IPS DF 6.9 (cell line): ENCODE data around the gene WNT5B.
"Not testable (repeated sequence)": the region's sequence is repeated elsewhere in the genome, so short reads cannot be mapped to it uniquely, and the experiment has no call there.

Source experiments
- DNase-seq: peaks from one replicate; pipeline ENCODE4 v3.0.0-alpha.2; 2013; ENCODE audit warnings: low read depth, low spot score
- H3K27ac ChIP-seq: one replicate; pipeline ENCODE4 v1.5.1; 2013; ENCODE audit warnings: low read length, control low read depth
- H3K27me3 ChIP-seq: 2 replicates; pipeline ENCODE4 v1.6.1; 2013; ENCODE audit warnings: mild to moderate bottlenecking, low read length; ENCODE audit not compliant: control insufficient read depth, insufficient read depth
- H3K36me3 ChIP-seq: 2 replicates; pipeline ENCODE4 v1.6.1; 2013; ENCODE audit warnings: low read length; ENCODE audit not compliant: control insufficient read depth, insufficient read depth
- H3K4me1 ChIP-seq: 2 replicates; pipeline ENCODE4 v1.6.1; 2013; ENCODE audit warnings: low read length; ENCODE audit not compliant: control insufficient read depth, insufficient read depth
- H3K4me3 ChIP-seq: 2 replicates; pipeline ENCODE4 v1.5.1; 2013; ENCODE audit warnings: mild to moderate bottlenecking, low read length
- H3K9me3 ChIP-seq: 2 replicates; pipeline ENCODE4 v1.6.1; 2013; ENCODE audit warnings: low read length, inconsistent platforms; ENCODE audit not compliant: control insufficient read depth, insufficient read depth
- WGBS: extraction: QIAGEN DNeasy Blood & Tissue Kit; methylation state at CpG from one replicate; pipeline ENCODE4 v1.1.7; 2013; ENCODE audit warnings: mixed read lengths, missing lambda C conversion rate; ENCODE audit not compliant: insufficient read length, insufficient coverage; 5-methylcytosine and 5-hydroxymethylcytosine counted together

Gene WNT5B

DNA sequence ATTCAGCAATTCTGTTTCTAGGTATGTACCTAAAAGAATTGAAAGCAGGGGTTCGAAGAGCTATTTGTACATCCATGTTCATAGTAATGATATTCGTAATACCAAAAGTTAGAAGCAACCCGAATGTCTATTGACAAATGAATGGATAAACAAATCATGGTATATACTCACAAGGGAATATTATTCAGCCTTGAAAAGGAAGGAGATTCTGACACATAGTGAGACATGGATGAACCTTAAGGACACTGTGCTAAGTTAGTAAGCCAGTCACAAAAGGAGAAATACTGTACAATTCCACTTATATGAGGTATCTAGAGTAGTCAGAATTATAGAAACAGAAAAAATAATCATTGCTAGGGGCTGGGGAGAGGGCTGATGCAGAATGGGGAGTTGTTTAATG lies 30.3 kb upstream of the WNT5B start:
- H3K36me3 ChIP-seq: no peaks in the 10 kb centered on the region
- WGBS: no CpG with 5 or more reads among the region's 3 CpGs
- H3K4me1 ChIP-seq: no peaks in the 10 kb centered on the region

GRCh38 chr12:1602706-1603105 lies 26.3 kb upstream of the WNT5B start:
- WGBS: no CpG with 5 or more reads among the region's 9 CpGs
- DNase-seq, H3K4me3 ChIP-seq: not testable (repeated sequence)

More for the DNA sequence above, 30.3 kb upstream of the WNT5B start:
- H3K27me3 ChIP-seq: peaks cover 6% of the 10 kb centered on the region; the same call in 1 of the 2 replicates
- H3K9me3 ChIP-seq: no peaks in the 10 kb centered on the region
- no peak for DNase-seq
- no peak overlapping the region for H3K4me3 ChIP-seq
- no peak overlapping the region for H3K27ac ChIP-seq

GRCh38 chr12:1603269-1603993 lies 25.6 kb upstream of the WNT5B start:
- no peak overlapping the region for H3K4me3 ChIP-seq
- no peak overlapping the region for H3K27ac ChIP-seq
- no peaks in the 10 kb centered on the region for H3K36me3 ChIP-seq
- no CpG with 5 or more reads among the region's 7 CpGs for WGBS
- no peak for DNase-seq
- H3K27me3 ChIP-seq: peaks cover 5% of the 10 kb centered on the region; the same call in 1 of the 2 replicates
- no peaks in the 10 kb centered on the region; the same call in 1 of the 2 replicates for H3K4me1 ChIP-seq
- no peaks in the 10 kb centered on the region for H3K9me3 ChIP-seq

More at GRCh38 chr12:1602706-1603105, 26.3 kb upstream of the WNT5B start:
- H3K27ac ChIP-seq, H3K4me1 ChIP-seq, H3K27me3 ChIP-seq, H3K36me3 ChIP-seq, H3K9me3 ChIP-seq: not testable (repeated sequence)

DNA sequence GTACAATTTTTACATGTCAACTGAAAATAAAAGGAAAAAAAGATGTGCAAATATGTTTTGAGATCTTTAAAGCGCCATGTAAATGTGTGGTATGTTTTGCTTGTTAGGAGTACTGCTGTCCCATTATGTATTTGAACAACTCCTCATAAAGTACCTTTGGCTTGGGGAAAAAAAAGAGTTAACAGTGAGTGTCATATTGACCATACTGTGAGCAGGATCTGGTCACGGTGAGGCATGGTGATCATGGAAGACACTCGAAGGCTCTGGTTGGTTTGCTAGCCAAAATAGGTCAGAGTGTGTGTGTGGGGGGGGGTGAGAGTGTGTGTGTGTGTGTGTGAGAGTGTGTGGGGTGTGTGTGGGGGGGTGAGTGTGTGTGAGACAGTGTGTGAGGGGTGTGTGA lies 24.6 kb upstream of the WNT5B start:
- no peaks in the 10 kb centered on the region for H3K36me3 ChIP-seq
- no peak overlapping the region for H3K27ac ChIP-seq
- no peaks in the 10 kb centered on the region; the same call in 1 of the 2 replicates for H3K4me1 ChIP-seq
- no peak for DNase-seq
- no peak overlapping the region for H3K4me3 ChIP-seq
- peaks cover 5% of the 10 kb centered on the region; the same call in 1 of the 2 replicates for H3K27me3 ChIP-seq
- no peaks in the 10 kb centered on the region for H3K9me3 ChIP-seq
- no CpG with 5 or more reads among the region's 3 CpGs for WGBS

- H3K36me3 ChIP-seq: no peaks in the 10 kb centered on the region
- DNase-seq: no peak
- WGBS: no CpG with 5 or more reads among the region's 22 CpGs
- H3K4me3 ChIP-seq: peak overlapping the region; percentile 22; the same call in 1 of the 2 replicates
- no peaks in the 10 kb centered on the region; the same call in 1 of the 2 replicates for H3K4me1 ChIP-seq
- H3K9me3 ChIP-seq: no peaks in the 10 kb centered on the region
- H3K27me3 ChIP-seq: peaks cover 5% of the 10 kb centered on the region; the same call in 1 of the 2 replicates
- no peak overlapping the region for H3K27ac ChIP-seq
Observed at GRCh38 chr12:1605129-1606020, 23.7 kb upstream of the WNT5B start.

DNA sequence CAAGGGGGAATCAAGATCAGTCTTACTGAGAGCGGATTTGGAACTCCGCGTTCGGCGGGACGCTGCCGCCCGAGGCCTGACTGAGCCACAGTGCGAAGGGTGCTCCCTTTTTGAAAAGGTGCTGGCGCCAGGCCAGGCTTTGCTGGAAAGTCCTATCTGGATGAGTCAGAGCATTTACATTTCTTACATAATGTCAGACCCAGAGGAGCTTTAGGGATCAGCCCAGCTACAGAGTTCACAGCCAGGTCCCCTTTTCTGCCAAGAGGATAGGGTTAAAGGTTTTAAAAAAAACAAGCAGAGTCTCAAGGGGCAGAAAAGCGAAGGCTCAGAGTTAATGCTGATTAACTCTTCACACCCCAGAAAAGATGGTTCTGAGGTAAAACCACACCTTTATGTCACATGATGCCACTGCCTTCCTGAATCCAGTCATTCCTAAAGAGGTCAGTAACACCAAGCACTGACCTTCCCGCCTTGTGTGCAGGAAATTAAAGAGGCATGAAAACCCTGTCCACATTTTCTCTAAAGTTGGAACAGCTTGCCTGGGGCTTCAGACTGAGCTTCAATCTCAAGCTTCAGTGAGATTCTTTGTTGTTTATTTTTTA lies 22.9 kb upstream of the WNT5B start:
- no peaks in the 10 kb centered on the region for H3K36me3 ChIP-seq
- H3K27me3 ChIP-seq: peaks cover 5% of the 10 kb centered on the region; the same call in 1 of the 2 replicates
- H3K27ac ChIP-seq: no peak overlapping the region
- H3K4me3 ChIP-seq: no peak overlapping the region; the same call in 1 of the 2 replicates
- H3K4me1 ChIP-seq: no peaks in the 10 kb centered on the region; the same call in 1 of the 2 replicates
- WGBS: no CpG with 5 or more reads among the region's 12 CpGs
- DNase-seq: no peak
- no peaks in the 10 kb centered on the region for H3K9me3 ChIP-seq

GRCh38 chr12:1607940-1608712 lies 20.9 kb upstream of the WNT5B start:
- no peak for DNase-seq
- H3K27ac ChIP-seq: no peak overlapping the region
- H3K9me3 ChIP-seq: no peaks in the 10 kb centered on the region
- no peaks in the 10 kb centered on the region; the same call in 1 of the 2 replicates for H3K4me1 ChIP-seq
- no CpG with 5 or more reads among the region's 3 CpGs for WGBS
- H3K36me3 ChIP-seq: no peaks in the 10 kb centered on the region
- no peak overlapping the region for H3K4me3 ChIP-seq
- peaks cover 5% of the 10 kb centered on the region; the same call in 1 of the 2 replicates for H3K27me3 ChIP-seq

- H3K4me1 ChIP-seq: no peaks in the 10 kb centered on the region; the same call in 1 of the 2 replicates
- no peak overlapping the region for H3K27ac ChIP-seq
- H3K9me3 ChIP-seq: no peaks in the 10 kb centered on the region
- no peak overlapping the region for H3K4me3 ChIP-seq
- peaks cover 5% of the 10 kb centered on the region; the same call in 1 of the 2 replicates for H3K27me3 ChIP-seq
- H3K36me3 ChIP-seq: no peaks in the 10 kb centered on the region
- DNase-seq: no peak
- no CpG with 5 or more reads among the region's 5 CpGs for WGBS
Observed at GRCh38 chr12:1608713-1609119, 20.3 kb upstream of the WNT5B start.

DNA sequence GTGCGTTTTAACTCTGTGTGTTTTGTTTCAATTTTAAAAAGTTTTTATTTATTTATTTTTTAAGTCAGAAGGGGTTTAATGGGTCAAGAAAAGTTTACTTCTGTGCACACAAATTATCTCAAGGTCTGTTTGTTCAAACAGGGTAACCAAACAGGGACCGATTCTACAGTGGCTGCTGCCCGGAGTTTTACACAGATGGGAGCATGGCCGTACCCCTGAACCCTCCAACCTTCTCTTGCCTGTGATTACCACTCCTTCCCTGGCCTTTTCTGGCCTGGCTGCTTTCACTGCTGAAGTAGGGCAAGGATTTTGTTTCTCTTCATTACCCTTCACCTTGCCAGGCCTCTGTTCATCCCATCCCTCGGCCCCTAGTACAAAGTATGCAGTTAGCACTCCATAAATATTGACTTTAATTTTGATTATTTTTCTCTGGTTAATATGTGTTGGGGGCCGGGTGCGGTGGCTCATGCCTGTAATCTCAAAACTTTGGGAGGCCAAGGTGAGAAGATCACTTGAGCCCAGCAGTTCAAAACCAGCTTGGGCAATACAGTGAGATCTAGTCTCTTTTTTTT lies 18.9 kb upstream of the WNT5B start:
- Histone ChIP-seq H3K4me1 (no peaks in the 10 kb centered on the region; the same call in 1 of the 2 replicates), H3K36me3 (no peaks in the 10 kb centered on the region), H3K9me3 (no peaks in the 10 kb centered on the region), H3K27ac (no peak overlapping the region), H3K27me3 (peaks cover 5% of the 10 kb centered on the region; the same call in 1 of the 2 replicates), H3K4me3 (no peak overlapping the region)
- WGBS: no CpG with 5 or more reads among the region's 7 CpGs
- DNase-seq: no peak
